Bronchial epithelial cell (primary cell): ENCODE data around the gene LAMP5. TPM values are rescaled to one million over a fixed set of nuclear protein-coding genes. Genes with fewer than 3 reads are reported as not detected.

ENCODE experiments used
- DNase-seq: peaks from one replicate; pipeline ENCODE4 v3.0.0-alpha.2; 2010; ENCODE audit warnings: low read depth
- FAIRE-seq: peaks from 2 replicates; lab custom pipeline; 2011; peaks lifted over from hg19 to GRCh38; lab: Jason Lieb, UNC
- H3K27me3 ChIP-seq: 2 replicates; pipeline ENCODE4 v1.5.1; 2011; ENCODE audit warnings: low read length; ENCODE audit not compliant: control insufficient read depth, insufficient read depth
- H3K36me3 ChIP-seq: 2 replicates; pipeline ENCODE4 v1.5.1; 2011; ENCODE audit warnings: low read length; ENCODE audit not compliant: control insufficient read depth, insufficient read depth
- H3K4me3 ChIP-seq: 2 replicates; pipeline ENCODE4 v1.5.1; 2011; ENCODE audit warnings: mild to moderate bottlenecking, low read depth, low read length, control low read depth
- total RNA-seq: library from RNA; depleted of rRNA; stranded (reverse); fragments of >200 nt; gene quantifications from 2 replicates; pipeline ENCODE4 v1.2.1, GENCODE V29; 2014
- TF ChIP-seq, protein P1 (sequence below): IDR thresholded peaks from 2 replicates; pipeline ENCODE4 v1.5.1; 2011; ENCODE audit warnings: mild to moderate bottlenecking, moderate library complexity, low read length, control low read depth, inconsistent platforms; ENCODE audit not compliant: insufficient read depth, severe bottlenecking

Gene LAMP5
- total RNA-seq, 1 donor from 2014 or later = not detected

DNA sequence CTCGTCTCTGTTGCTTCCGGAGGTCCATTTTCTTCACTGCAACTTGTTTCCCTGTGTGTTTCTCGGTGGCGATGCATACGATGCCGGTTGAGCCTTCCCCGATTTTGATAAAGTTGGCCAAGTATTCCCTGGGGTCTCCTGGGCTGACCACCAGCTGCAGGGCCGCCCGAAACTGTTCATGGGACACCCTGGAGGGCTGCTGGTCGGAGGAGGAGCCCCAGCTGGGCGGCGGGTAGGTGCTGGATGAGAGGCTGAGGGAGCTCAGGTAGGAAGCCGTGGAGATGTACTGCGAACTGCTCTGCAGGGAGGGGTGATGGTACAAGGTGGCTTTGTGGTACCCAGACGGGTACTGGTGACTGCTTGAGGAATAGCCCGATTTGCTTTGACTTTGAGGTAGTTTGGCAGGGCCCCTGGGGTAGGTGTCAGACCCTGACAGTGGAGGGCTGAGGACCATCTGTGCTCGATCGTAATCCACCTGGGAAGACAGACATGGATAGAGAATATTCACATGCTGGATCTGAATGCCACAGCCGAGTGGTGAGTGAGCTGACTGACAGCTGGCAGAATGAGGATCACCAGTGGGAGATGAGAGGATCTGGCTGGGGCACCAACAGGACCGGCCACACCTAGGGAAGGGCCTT lies 51.6 kb downstream of the LAMP5 start:
- Histone ChIP-seq H3K36me3 (no peaks in the 10 kb centered on the region), H3K4me3 (no peak overlapping the region), H3K27me3 (no peaks in the 10 kb centered on the region)
- DNase-seq = no peak
- TF ChIP-seq, protein P1, sequence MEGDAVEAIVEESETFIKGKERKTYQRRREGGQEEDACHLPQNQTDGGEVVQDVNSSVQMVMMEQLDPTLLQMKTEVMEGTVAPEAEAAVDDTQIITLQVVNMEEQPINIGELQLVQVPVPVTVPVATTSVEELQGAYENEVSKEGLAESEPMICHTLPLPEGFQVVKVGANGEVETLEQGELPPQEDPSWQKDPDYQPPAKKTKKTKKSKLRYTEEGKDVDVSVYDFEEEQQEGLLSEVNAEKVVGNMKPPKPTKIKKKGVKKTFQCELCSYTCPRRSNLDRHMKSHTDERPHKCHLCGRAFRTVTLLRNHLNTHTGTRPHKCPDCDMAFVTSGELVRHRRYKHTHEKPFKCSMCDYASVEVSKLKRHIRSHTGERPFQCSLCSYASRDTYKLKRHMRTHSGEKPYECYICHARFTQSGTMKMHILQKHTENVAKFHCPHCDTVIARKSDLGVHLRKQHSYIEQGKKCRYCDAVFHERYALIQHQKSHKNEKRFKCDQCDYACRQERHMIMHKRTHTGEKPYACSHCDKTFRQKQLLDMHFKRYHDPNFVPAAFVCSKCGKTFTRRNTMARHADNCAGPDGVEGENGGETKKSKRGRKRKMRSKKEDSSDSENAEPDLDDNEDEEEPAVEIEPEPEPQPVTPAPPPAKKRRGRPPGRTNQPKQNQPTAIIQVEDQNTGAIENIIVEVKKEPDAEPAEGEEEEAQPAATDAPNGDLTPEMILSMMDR = no peak
- FAIRE-seq = no peak

DNA sequence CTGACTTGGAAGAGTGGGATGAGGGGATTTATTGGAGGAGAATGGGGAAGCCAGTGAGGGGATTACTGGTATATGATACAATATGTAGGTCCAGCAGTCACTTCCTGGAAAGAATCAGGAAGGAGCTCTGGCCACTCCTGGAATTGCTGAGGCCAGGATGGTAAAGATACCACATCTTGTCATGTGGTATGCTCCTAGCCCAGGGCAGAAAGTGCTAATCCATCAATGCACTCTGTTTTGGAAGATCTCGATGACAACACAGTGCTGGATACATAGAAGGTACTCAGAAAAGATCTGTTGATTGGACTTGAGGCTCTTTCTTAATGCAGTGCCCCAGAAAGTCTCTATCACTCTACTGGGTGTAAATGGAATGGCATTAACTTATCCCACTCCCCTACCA lies 52.6 kb downstream of the LAMP5 start:
- no peaks in the 10 kb centered on the region for H3K36me3 ChIP-seq
- no peak for FAIRE-seq
- no peak overlapping the region for H3K4me3 ChIP-seq

DNA sequence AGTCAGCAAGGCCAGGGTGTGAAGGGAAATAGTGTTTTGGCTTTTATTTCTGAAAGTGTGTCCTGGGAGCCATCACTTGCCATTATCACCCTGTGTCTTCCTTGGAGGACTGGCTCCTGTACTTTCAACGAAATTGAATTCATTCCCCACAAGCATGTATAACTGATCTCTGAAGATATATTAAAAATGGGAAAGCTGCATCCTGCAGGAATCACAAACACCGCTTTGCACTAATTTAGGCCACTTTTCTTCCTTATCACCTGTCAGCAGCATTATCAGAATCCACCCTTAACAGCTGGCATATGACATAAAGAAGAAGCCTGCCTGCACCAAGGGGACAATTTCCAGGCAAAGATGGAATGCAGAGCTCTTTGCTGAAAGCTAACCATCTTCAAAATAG lies 56.2 kb downstream of the LAMP5 start:
- DNase-seq = no peak
- TF ChIP-seq, protein P1 = no peak
- H3K27me3 ChIP-seq = no peaks in the 10 kb centered on the region
- no peaks in the 10 kb centered on the region for H3K36me3 ChIP-seq
- H3K4me3 ChIP-seq = no peak overlapping the region
- no peak for FAIRE-seq

More for the DNA sequence above, 52.6 kb downstream of the LAMP5 start:
- TF ChIP-seq, protein P1 = no peak
- no peak for DNase-seq
- no peaks in the 10 kb centered on the region for H3K27me3 ChIP-seq

DNA sequence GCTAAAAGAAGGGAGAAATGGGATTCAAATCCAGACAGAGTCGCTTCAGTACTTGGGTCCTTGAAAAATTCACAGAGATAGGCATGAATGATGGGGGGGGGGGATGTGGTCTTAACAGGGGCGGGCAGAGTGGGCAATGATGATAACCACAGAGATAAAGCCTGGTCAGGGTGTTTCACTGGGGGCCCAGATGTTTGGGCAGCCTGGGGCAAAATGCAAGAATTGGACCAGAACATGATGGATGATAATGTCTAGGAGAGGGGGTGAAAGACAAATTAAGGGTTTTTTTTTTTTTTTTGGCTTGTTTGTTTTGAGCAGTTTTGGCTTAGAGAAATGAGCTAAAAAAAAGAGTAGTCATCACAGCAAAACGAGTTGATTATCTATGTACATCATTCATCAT lies 57.4 kb downstream of the LAMP5 start:
- FAIRE-seq = no peak
- H3K27me3 ChIP-seq = no peaks in the 10 kb centered on the region
- TF ChIP-seq, protein P1 = no peak

DNA sequence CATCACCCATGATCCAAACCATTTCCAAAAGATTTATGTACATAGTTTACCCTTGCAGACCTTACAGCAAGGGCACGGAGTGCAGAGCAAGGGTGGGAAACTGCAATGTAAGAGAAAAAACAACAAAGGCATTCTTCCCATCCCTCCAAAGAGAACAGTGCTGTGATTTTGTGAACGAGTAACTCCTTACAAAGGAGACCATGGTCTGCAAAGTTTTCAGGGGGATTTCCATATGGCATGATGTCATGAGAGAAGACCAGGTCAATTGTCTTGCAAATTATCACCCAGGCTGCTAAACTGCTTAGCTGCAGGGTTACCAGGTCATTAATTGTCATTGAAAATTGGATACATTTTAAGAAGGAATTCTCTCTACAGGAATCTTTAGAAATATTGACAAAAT lies 58.3 kb downstream of the LAMP5 start:
- Histone ChIP-seq H3K27me3 (no peaks in the 10 kb centered on the region), H3K36me3 (no peaks in the 10 kb centered on the region), H3K4me3 (no peak overlapping the region)
- TF ChIP-seq, protein P1 = no peak
- DNase-seq = no peak
- no peak for FAIRE-seq

More for the DNA sequence above, 57.4 kb downstream of the LAMP5 start:
- Histone ChIP-seq H3K36me3 (no peaks in the 10 kb centered on the region), H3K4me3 (no peak overlapping the region)
- DNase-seq = no peak
